GM20431 (cell line): ENCODE measurements around the gene AMIGO3.
"Not testable (repeated sequence)": the region's sequence is repeated elsewhere in the genome, so short reads cannot be mapped to it uniquely, and the experiment has no call there.

Experiments used
- in situ Hi-C: fragments of 300-500 bp; cut with MseI, MboI; formaldehyde crosslinking; loops from one replicate; pipeline ENCODE4 v1.15.0; 2020; ENCODE audit warnings: low sequenced_read_pairs; ENCODE audit not compliant: unreplicated experiment

AMIGO3 gene

DNA sequence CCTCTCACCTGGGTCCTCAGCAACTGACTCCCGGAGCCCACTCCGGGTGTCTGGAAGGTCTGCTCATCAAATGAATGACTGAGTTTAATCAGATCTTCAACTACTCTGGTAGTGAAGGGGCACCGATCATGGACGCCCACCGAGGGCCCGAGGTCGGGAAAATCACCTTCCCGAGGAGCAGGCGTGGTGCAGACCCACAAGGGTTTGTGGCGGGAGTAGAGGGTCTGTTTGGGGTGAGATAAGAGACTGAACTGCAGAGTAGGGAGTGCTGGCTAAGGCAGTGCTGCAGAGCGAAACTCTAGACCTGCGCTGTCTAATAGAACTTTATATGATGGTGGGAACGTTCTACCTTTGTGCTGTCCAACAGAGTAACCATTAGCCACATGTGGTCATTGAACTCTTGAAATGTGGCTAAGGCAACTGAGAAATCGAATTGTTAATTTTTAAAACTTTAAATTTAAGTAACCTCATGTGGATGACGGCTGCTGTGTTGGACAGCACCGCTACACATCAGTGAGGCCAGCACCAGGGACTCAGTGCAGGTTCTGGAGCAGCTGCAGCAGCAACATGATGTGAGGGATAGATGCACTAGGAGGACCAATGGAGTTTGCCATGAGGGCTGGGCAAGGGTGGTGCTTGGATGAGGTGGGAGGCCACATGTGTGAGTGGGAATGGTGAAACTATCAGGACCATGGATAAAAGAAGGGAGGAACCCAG lies 29.4 kb downstream of the AMIGO3 start:
- in situ Hi-C loops: not testable (repeated sequence)

DNA sequence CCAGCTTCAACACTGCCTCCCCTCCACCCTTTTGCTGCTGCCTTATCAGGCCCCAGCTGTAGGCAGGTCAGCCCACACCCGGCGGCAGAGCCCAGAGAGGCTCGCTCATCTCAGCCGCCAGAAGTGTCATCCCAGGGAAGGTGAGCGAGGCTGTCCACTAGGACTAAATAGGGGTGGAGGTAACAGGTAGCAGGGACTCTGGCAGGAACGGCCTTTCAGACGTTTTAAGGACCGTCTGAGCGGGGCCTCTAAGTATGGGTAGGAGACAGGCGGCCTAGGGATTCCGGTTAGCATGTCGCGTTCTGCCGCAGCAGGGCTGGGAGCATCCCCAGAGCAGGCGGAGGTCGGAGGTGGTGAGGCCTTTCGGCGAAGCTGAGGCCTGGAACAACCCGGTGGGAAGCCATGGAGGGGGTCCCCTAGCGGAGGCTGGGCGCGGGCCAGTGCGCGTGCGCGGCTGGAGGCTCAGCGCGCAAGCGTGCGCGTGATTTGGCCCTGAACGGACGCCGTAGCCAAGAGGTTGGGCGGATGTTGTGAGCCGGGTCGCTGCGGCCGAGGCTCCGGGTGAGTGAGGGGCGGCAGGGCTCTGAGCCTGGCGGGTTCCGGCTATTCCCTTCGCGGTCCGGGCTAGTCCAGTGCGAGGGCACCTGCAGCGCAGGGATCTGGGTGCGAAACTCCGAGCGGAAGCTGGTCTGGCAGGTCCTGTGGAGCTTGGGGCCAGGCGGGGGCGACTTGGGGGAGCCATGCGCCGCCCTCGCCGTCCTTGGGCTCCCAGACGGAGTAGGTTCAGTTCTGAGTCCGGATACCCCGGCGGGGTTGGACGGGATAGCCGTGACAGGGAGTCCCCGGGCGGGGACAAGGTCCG lies 30.2 kb downstream of the AMIGO3 start, which contains the start of the genes MST1 and RNF123:
MST1 (minus strand) TSS at position 429 of the 862 bp plus-strand sequence. CDS start 783 bp downstream, outside the sequence.
RNF123 (plus strand) TSS at position 512 of the 862 bp plus-strand sequence. CDS start 1,609 bp downstream, outside the sequence.
- in situ Hi-C loops: no loop called here

DNA sequence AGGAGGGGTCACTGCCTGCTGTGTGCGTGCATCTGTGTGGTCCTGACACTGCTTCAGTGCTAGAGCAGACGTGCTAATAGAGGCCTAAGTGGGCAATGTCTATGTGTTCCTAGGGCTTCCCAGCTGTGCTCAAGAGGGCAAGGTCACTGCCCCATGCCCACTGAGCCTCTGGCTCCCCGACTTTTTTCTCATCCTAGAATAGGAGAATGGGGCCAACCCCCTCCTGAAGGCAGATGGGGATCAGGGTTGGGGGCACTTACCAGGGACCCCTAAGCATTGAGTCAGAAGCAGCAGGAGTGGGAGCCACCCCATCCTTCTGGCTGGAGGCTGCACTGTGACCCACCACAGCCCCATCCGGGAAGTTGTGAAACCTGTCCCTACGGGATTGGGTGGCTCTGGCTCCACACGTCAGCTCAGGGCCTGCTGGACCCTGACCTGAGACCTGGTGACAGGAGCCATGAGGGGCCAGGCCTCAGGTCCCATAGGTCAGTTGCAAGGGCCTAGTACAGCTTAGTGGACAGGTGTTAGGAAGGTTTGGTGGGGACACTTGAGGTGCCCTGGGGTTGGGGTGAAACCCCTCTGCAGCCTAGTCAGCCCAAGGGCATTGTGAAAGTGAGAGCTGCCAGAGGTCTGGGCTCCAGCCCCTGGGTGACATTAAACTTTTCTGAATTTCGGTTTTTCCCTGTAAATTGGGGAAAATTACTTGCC lies 31.0 kb downstream of the AMIGO3 start:
- in situ Hi-C loops: not testable (repeated sequence)

- in situ Hi-C loops: not testable (repeated sequence)
Observed at GRCh38 chr3:49687424-49687795, 32.1 kb downstream of the AMIGO3 start.

DNA sequence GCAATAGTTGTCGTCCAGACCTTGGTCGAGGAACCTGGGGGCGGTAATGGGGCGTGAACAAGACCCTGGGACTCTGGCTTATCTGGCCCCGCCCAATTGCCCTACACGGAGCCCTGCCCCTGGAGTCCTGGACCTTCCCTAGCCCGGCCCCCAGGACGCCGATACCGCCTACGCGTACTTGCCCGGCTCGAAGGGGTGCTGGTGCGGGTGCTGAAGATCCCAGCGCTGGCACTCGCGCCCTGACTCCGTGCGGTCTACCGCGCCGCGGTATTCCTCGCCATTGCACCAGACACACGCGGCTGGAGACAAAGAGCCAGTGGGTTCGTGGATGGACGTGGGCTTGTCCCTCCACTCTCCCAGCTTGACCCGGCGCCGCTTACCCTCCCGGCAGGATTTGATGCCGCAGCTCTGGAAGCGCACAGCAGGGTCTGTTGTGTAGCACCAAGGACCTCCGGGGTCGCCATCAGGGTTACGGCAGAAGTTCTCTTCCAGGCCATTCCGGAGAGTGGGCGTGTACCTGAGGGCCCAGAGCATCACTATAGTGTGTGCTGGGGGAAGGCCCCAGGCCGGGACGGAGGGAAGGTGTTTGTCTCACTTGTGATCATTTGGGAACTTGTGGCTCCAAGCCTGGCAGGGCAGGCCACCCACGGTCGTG lies 32.6 kb downstream of the AMIGO3 start:
- in situ Hi-C loops: not testable (repeated sequence)

- in situ Hi-C loops: not testable (repeated sequence)
Observed at GRCh38 chr3:49686346-49686745, 33.1 kb downstream of the AMIGO3 start.

DNA sequence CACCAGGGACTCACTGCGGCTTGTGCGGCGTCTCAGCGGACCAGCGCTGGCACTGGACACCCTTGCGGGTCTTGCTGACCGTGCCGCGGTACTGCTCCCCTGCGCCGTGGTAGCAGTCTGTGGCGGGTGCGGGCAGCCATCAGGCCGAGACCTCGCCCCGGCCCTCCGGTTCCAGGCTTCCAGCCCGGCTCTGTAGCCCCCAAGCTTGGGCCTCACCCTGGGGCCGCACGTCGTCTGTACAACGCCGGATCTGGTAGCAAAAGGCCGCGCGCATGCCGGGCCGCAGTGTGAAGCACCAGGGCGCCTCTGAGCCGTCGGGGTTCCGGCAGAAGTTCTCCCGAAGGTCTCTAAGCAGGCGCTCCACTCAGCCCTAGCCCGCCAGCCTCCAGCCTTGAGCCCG lies 33.6 kb downstream of the AMIGO3 start:
- in situ Hi-C loops: not testable (repeated sequence)

- in situ Hi-C loops: not testable (repeated sequence)
Observed at GRCh38 chr3:49685103-49685502, 34.4 kb downstream of the AMIGO3 start.

DNA sequence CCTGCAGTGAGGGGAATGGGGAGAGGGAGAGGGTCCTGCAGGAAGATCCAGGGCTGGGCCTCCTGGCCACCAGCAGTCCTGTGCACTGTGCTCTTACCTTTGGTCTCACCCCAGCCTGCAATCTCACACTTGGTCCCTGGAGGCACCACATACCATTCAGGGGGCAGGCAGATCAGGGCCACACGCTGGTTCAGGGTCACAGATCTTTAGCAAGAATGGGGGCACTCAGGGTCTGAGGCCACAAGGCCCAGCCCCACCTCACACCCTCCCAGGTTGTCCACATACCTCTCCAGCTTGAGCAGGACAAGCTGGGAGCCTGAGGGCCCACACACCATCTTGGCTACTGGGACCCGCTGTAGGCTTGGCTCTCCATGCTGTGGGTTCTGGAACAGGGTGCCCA lies 35.0 kb downstream of the AMIGO3 start:
- in situ Hi-C loops: not testable (repeated sequence)

DNA sequence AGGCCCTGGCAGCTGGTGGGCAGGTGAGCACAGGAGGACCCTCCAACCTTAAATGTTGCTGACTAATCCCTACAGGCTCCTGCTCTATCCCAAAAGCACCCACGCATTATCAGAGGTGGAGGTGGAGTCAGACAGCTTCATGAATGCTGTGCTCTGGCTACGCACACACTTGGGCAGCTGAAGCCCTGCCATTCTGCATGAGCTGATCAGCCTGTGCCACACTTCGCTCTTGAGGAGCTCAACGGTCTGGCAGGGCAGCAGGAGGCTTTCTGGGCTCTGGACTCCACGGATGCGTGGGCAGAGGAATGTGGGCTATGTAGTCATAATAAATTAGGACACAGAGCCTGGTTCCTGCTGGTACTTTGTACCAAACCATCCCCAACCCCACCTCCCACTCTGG lies 36.3 kb downstream of the AMIGO3 start:
- in situ Hi-C loops: no loop called here

DNA sequence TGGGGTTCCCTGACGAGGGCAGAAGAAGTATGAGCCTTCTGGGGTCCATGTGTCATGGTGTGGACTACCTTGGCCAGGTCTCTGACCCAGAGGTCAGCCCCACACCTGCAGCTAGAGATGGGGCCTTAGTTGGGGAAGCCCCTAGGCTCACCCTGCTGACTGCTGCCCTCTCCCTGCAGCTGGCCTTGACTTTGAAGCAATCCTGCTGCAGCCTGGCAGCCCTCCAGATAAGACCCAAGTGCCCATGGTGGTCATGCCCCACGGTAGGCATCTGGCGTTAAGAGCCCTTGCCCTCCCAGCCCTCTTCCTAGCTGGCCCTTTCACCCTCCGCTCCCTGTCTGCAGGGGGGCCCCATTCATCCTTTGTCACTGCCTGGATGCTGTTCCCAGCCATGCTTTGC lies 37.9 kb downstream of the AMIGO3 start:
- in situ Hi-C loops: no loop called here

DNA sequence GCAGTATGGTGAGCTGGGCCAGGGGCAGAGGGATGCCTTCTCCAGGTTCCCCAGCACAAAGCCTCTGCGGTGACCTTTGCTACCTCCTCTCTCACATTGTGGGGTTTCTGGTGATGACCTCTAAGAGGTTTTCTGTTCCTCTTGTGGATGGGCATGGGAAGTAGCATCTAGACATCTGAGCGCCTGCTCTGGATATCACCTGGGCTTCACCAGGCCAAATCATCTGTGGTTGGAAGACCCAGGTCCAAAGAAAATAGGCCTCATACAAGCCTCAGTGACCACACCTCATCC lies 38.3 kb downstream of the AMIGO3 start:
- in situ Hi-C loops: no loop called here

GRCh38 chr3:49680493-49681231 lies 38.8 kb downstream of the AMIGO3 start:
- in situ Hi-C loops: no loop called here

DNA sequence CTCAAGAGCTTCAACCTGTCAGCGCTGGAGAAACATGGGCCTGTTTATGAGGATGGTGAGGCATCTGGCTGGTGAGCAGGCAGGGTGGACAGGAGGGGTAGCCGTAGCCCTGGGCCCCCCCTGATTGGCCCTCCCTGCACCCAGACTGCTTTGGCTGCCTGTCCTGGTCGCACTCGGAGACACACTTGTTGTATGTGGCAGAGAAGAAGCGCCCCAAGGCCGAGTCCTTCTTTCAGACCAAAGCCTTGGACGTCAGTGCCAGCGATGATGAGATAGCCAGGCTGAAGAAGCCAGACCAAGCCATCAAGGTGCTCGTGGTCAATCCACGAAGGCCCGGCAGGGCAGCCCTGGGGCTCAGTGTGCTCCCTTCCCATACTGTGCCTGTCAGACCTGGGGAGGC lies 43.6 kb downstream of the AMIGO3 start:
- in situ Hi-C loops: no loop called here

DNA sequence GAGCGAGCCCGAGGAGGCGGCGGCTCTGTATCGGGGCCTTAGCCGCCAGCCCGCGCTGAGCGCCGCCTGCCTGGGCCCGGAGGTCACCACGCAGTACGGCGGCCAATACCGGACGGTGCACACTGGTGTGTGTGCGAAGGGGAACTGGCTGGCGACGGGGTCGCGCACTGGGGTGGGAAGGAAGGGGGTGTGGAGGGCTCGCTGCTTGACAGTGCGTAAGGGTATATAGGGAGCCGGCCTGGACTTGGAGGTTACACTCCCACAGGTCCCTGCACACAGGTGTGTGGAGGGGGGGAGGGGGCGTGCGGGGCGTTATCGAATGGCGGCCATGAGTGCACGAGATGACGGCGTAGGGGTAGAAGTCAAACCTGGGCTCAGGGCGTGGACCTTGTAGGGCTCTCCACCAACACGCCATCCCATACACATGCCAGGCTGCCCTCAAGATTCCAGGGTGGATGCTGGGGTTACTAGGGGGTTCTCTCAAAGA lies 44.9 kb downstream of the AMIGO3 start:
- in situ Hi-C loops: no loop called here

DNA sequence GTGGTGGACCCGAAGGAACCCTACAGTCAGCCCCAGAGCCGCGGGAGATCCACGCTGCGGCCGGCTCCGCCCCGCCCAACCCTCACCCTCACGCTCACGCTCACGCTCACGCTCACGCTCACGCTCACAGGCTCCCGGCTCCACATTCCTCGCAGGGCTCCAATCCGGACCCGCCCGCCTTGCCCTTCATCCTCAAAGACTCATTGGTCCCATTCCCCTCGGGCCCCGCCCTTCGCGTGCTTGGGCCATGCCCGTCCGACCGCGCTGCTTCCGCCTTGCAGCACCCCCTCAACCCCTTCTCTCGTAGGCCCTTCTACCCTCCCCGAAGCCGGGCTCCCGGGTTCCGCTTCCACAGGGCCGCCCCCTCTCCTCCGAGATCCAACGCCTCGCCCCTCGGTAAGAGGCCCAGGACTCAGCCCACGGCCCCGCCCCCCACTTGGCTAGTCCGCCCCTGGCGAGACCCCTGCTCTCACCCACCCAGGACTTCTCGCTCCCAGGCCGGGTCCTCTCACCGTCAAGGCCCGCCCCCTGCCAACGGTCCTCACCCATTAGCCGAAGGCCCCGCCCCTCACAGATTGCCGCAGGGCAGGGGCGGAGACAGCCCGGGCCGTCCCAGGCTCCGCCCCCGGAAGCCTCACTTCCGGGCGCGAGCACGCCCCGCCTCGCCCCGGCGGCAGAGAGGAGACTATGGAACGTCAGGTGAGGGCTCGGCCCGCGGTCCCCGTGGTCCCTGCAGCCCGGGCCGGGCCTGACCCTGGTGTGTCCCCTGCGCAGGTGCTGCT lies 45.6 kb downstream of the AMIGO3 start, which contains the start of gene APEH:
APEH (plus strand) TSS at position 637 of the 782 bp plus-strand sequence; CDS start at position 688, 51 bp downstream.
- in situ Hi-C loops: no loop called here

GRCh38 chr3:49673121-49673714 lies 46.3 kb downstream of the AMIGO3 start:
- in situ Hi-C loops: no loop called here
